HCT116 (cell line): Measurements from ENCODE around the gene BRIP1. TPM values are rescaled to one million over a fixed set of nuclear protein-coding genes. Genes with fewer than 3 reads are reported as not detected.

Source experiments
- ATAC-seq: fragments of 200-7000 bp; cut with Tn5 transposase; 2 replicates; pipeline ENCODE4 v1.9.1; 2020; ENCODE audit warnings: mild to moderate bottlenecking, moderate library complexity
- BruUV-seq: library from RNA; stranded (reverse); fragments of 400-500 nt; replicated peaks from 2 replicates; lab custom pipeline; 2021; lab: Mats Ljungman, UMichigan
- CTCF ChIA-PET: fragments of 300-600 bp; sonication (Branson Sonifier 250); formaldehyde crosslinking; loops from one replicate; lab custom pipeline; 2021; ENCODE audit warnings: antibody characterized with exemption; lab: Charles Lee
- POLR2A ChIA-PET: fragments of 300-600, 350-600 bp; sonication (Branson Sonifier 250); formaldehyde crosslinking; loops from one replicate; lab custom pipeline; 2021; ENCODE audit warnings: antibody characterized with exemption; lab: Charles Lee
- RAD21 ChIA-PET, 2 experiments: fragments of 300-600 bp; sonication (Branson Sonifier 250); formaldehyde crosslinking; loops; one replicate each; lab custom pipeline; 2023; ENCODE audit warnings: low total read pairs in 2 of 2; ENCODE audit not compliant: uncharacterized antibody in 2 of 2, unreplicated experiment in 2 of 2, low non-redundant PET in 1 of 2; lab: Charles Lee
- DNase-seq: peaks from one replicate; pipeline ENCODE4 v3.0.0-alpha.2; 2010; ENCODE audit warnings: low read depth, low spot score
- H2AFZ ChIP-seq: fragments of 200-600 bp; shearing (Covaris generic), sonication (generic); 2 replicates; pipeline ENCODE4 v1.6.1; 2017; ENCODE audit warnings: low read depth, mixed run types, mixed read lengths, antibody characterized with exemption, low read length; ENCODE audit not compliant: poor library complexity, severe bottlenecking
- H3K27ac ChIP-seq: 2 replicates; pipeline ENCODE4 v1.5.1; 2012; ENCODE audit warnings: low read depth, low read length
- H3K27me3 ChIP-seq: fragments of 200-600 bp; sonication (generic); 2 replicates; pipeline ENCODE4 v1.6.1; 2016; ENCODE audit warnings: mixed run types, low read length, mixed read lengths; ENCODE audit not compliant: insufficient read depth
- H3K36me3 ChIP-seq, 2 experiments: fragments of 200-500 bp in 1 of 2; fragments of 200-600 bp in 1 of 2; sonication (Bioruptor generic) in 1 of 2; sonication (generic) in 1 of 2; 2 replicates each; pipeline versions ENCODE4 v1.5.1 to v1.6.1; 2014 to 2016; ENCODE audit warnings: low read length in 2 of 2, inconsistent platforms in 1 of 2, mixed read lengths in 1 of 2, mixed run types in 1 of 2; ENCODE audit not compliant: insufficient read depth in 2 of 2, control insufficient read depth in 1 of 2
- H3K4me1 ChIP-seq, 2 experiments: fragments of 200-600 bp in 1 of 2; sonication (generic) in 1 of 2; 2 replicates each; pipeline versions ENCODE4 v1.5.1 to v1.6.1; 2012 to 2017; ENCODE audit warnings: low read length in 2 of 2, inconsistent platforms in 1 of 2, mild to moderate bottlenecking in 1 of 2, mixed read lengths in 1 of 2, mixed run types in 1 of 2, moderate library complexity in 1 of 2; ENCODE audit not compliant: insufficient read depth in 2 of 2, control insufficient read depth in 1 of 2
- H3K4me2 ChIP-seq: fragments of 200-600 bp; sonication (generic); 2 replicates; pipeline ENCODE4 v1.6.1; 2017; ENCODE audit warnings: mixed run types, low read length, mixed read lengths
- H3K4me3 ChIP-seq, 2 experiments: fragments of 200-600 bp in 1 of 2; sonication (generic) in 1 of 2; replicated peaks in 1 of 2; 2 replicates each; pipeline ENCODE4 v1.5.1; 2011 to 2016; ENCODE audit warnings: low read length in 2 of 2, control low read depth in 1 of 2, low read depth in 1 of 2, mild to moderate bottlenecking in 1 of 2, mixed read lengths in 1 of 2, mixed run types in 1 of 2
- H3K79me2 ChIP-seq: fragments of 200-600 bp; sonication (generic); 2 replicates; pipeline ENCODE4 v1.6.1; 2017; ENCODE audit warnings: mild to moderate bottlenecking, mixed run types, low read length, moderate library complexity, mixed read lengths; ENCODE audit not compliant: insufficient read depth
- H3K9ac ChIP-seq: fragments of 200-600 bp; sonication (generic); 2 replicates; pipeline ENCODE4 v1.6.1; 2016; ENCODE audit warnings: low read length, mixed read lengths
- H3K9me2 ChIP-seq: fragments of 200-600 bp; sonication (generic), shearing (Covaris generic); 2 replicates; pipeline ENCODE4 v1.6.1; 2017; ENCODE audit warnings: mixed run types, mild to moderate bottlenecking, moderate library complexity; ENCODE audit not compliant: insufficient read depth
- H3K9me3 ChIP-seq, 2 experiments: fragments of 200-500 bp in 1 of 2; fragments of 200-600 bp in 1 of 2; sonication (Bioruptor generic) in 1 of 2; sonication (generic) in 1 of 2; 2 replicates each; pipeline ENCODE4 v1.6.1; 2014 to 2017; ENCODE audit warnings: low read length in 2 of 2, mixed read lengths in 2 of 2, inconsistent platforms in 1 of 2, low read depth in 1 of 2, mild to moderate bottlenecking in 1 of 2, mixed run types in 1 of 2, moderate library complexity in 1 of 2; ENCODE audit not compliant: control insufficient read depth in 1 of 2, insufficient read depth in 1 of 2
- H4K20me1 ChIP-seq: fragments of 200-600 bp; sonication (generic), shearing (Covaris generic); 2 replicates; pipeline ENCODE4 v1.6.1; 2017; ENCODE audit warnings: mixed run types, mild to moderate bottlenecking, moderate library complexity; ENCODE audit not compliant: insufficient read depth
- CEBPB ChIP-seq: IDR thresholded peaks from 2 replicates; pipeline ENCODE4 v1.6.1; 2012; ENCODE audit warnings: low read depth
- JUND ChIP-seq: IDR thresholded peaks from 2 replicates; pipeline ENCODE4 v1.6.1; 2012
- POLR2AphosphoS5 ChIP-seq: IDR thresholded peaks from 2 replicates; pipeline ENCODE4 v1.6.1; 2011; ENCODE audit warnings: mild to moderate bottlenecking, low read depth, low read length, moderate library complexity
- RAD21 ChIP-seq: IDR thresholded peaks from 2 replicates; pipeline ENCODE4 v1.6.1; 2012; ENCODE audit warnings: low read depth, mild to moderate bottlenecking
- SP1 ChIP-seq: IDR thresholded peaks from 2 replicates; pipeline ENCODE4 v1.6.1; 2012; ENCODE audit warnings: low read depth
- SRF ChIP-seq: IDR thresholded peaks from 2 replicates; pipeline ENCODE4 v1.6.1; 2012; ENCODE audit warnings: low read depth
- TCF7L2 ChIP-seq: IDR thresholded peaks from 2 replicates; pipeline ENCODE4 v1.7.0; 2011; ENCODE audit warnings: borderline replicate concordance, inconsistent platforms; ENCODE audit not compliant: insufficient read depth, insufficient read length; ENCODE audit errors: extremely low read depth
- YY1 ChIP-seq: IDR thresholded peaks from 2 replicates; pipeline ENCODE4 v1.6.1; 2011; ENCODE audit warnings: low read length, low read depth, moderate library complexity, mild to moderate bottlenecking; ENCODE audit not compliant: insufficient replicate concordance; ENCODE audit errors: extremely low read depth
- ZNF274 ChIP-seq: fragments of 200-500 bp; sonication (Bioruptor generic); IDR thresholded peaks from 2 replicates; pipeline ENCODE4 v1.6.1; 2014; ENCODE audit warnings: mild to moderate bottlenecking, low read depth, low read length, inconsistent platforms
- intact Hi-C: fragments of 100-400 bp; cut with micrococcal nuclease; formaldehyde crosslinking; loops from 2 replicates; pipeline ENCODE4 v1.10.0; 2022
- total RNA-seq: library from RNA; stranded (reverse); gene quantifications from one replicate; pipeline ENCODE4 v1.2.1, GENCODE V29; 2021; ENCODE audit not compliant: unreplicated experiment
- TF ChIP-seq, protein P1 (sequence below): IDR thresholded peaks from 2 replicates; pipeline ENCODE4 v1.6.1; 2012; ENCODE audit warnings: low read depth

BRIP1 gene
- total RNA-seq, 1 experiment from 2014 or later, result 22.2 TPM

DNA sequence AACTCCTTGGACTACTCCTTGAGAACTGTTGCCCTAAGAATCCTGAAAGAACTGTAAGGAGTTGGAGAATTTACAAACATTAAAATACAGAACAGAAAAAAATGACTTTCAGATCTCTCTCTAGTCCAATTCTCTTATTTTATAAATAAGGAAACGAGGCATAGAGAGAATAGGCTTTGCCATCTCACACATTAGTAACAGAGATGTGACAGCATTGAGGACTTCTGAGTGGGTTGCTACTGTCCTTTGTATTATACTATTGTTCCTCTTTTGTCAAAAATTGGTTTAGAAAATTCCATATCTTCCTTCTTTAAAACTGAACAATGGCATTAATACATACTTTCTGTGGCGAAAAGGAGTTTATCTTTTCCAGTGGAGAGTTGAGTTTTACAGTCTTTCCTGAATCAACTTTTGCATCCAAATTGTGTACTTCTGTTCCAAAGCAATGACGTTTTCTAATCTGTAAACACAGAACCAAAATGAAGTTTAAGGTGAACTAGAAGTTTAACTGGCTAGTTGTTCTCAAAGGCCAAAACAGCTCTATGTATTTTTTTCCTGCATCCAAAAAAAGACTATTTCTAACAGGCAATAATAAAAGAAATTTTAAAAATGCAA is 16.5 kb downstream of the BRIP1 start:
- no peaks in the 10 kb centered on the region for H3K4me1 ChIP-seq
- ChIA-PET CTCF (no interaction called here), RAD21 (no interaction called here), POLR2A (no interaction called here)
- no peaks in the 10 kb centered on the region for H3K27me3 ChIP-seq
- no peaks in the 10 kb centered on the region for H3K9me3 ChIP-seq
- BruUV-seq, result no TSS peak
- H3K27ac ChIP-seq, result no peak overlapping the region
- DNase-seq, result no peak
- H4K20me1 ChIP-seq, result no peaks in the 10 kb centered on the region
- ATAC-seq, result no peak
- no peak for TF ChIP-seq SP1
- TF ChIP-seq, protein P1, sequence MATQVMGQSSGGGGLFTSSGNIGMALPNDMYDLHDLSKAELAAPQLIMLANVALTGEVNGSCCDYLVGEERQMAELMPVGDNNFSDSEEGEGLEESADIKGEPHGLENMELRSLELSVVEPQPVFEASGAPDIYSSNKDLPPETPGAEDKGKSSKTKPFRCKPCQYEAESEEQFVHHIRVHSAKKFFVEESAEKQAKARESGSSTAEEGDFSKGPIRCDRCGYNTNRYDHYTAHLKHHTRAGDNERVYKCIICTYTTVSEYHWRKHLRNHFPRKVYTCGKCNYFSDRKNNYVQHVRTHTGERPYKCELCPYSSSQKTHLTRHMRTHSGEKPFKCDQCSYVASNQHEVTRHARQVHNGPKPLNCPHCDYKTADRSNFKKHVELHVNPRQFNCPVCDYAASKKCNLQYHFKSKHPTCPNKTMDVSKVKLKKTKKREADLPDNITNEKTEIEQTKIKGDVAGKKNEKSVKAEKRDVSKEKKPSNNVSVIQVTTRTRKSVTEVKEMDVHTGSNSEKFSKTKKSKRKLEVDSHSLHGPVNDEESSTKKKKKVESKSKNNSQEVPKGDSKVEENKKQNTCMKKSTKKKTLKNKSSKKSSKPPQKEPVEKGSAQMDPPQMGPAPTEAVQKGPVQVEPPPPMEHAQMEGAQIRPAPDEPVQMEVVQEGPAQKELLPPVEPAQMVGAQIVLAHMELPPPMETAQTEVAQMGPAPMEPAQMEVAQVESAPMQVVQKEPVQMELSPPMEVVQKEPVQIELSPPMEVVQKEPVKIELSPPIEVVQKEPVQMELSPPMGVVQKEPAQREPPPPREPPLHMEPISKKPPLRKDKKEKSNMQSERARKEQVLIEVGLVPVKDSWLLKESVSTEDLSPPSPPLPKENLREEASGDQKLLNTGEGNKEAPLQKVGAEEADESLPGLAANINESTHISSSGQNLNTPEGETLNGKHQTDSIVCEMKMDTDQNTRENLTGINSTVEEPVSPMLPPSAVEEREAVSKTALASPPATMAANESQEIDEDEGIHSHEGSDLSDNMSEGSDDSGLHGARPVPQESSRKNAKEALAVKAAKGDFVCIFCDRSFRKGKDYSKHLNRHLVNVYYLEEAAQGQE, result no peak
- TF ChIP-seq RAD21, result no peak
- no peak for TF ChIP-seq TCF7L2
- TF ChIP-seq YY1, result no peak
- no peak for TF ChIP-seq POLR2AphosphoS5
- no peak for TF ChIP-seq SRF
- no peak for TF ChIP-seq JUND
- no peak for TF ChIP-seq ZNF274
- TF ChIP-seq CEBPB, result no peak
- H3K79me2 ChIP-seq, result no peaks in the 10 kb centered on the region
- intact Hi-C loops, result no loop called here
- H3K36me3 ChIP-seq, result peaks cover 13 to 36% of the 10 kb centered on the region in 2 experiments; a peak in 3 of 4 replicates
- no peak overlapping the region for H3K4me2 ChIP-seq
- H3K9me2 ChIP-seq, result no peaks in the 10 kb centered on the region
- no peak overlapping the region for H3K4me3 ChIP-seq
- no peak overlapping the region for H3K9ac ChIP-seq
- H2AFZ ChIP-seq, result no peak overlapping the region
